ENCODE measurements around the gene LNX2.

DNA sequence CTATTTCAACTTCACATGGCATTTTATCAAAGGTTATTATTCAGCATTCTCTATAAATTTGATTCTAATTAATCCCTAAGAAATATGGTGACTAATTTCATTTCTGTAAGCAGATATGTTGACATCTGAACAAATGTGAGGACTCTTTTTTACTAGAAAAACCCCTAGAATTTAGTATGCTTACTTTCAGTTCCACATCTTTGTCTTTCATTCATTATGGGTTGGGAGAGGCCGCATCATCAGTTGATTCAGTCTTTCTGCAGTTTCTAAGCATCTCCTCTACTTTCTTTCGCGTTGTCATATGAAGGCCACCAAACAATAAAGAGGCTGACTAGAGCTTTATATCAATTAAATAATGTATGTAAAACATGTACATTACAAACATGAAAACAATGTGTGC is 114.5 kb downstream of the LNX2 start:
- no peak for TF ChIP-seq CTCF (conservative IDR thresholded peaks at IDR 0.05; ENCODE audit: low read depth, low read length)
- no peak for TF ChIP-seq EZH2 (IDR thresholded peaks at IDR 0.05; ENCODE audit: borderline replicate concordance, low read depth, low read length, poor library complexity, severe bottlenecking)

Measured in A673 (cell line).